ENCODE results near the gene HCK. TPM values are rescaled to one million over a fixed set of nuclear protein-coding genes. Genes with fewer than 3 reads are reported as not detected.
A peak's percentile ranks its signal among the peaks of the same experiment; 100 is the strongest.
"Not testable (repeated sequence)": the region's sequence is repeated elsewhere in the genome, so short reads cannot be mapped to it uniquely, and the experiment has no call there.

Gene HCK
- total RNA-seq, 1 donor from 2014 or later, result 6.0 TPM

GRCh38 chr20:32028647-32029372, 23.2 kb upstream of the HCK start:
- no peak for DNase-seq (ENCODE audit: low spot score)

GRCh38 chr20:32029561-32029960, 22.5 kb upstream of the HCK start:
- DNase-seq (ENCODE audit: low spot score), result no peak

DNA sequence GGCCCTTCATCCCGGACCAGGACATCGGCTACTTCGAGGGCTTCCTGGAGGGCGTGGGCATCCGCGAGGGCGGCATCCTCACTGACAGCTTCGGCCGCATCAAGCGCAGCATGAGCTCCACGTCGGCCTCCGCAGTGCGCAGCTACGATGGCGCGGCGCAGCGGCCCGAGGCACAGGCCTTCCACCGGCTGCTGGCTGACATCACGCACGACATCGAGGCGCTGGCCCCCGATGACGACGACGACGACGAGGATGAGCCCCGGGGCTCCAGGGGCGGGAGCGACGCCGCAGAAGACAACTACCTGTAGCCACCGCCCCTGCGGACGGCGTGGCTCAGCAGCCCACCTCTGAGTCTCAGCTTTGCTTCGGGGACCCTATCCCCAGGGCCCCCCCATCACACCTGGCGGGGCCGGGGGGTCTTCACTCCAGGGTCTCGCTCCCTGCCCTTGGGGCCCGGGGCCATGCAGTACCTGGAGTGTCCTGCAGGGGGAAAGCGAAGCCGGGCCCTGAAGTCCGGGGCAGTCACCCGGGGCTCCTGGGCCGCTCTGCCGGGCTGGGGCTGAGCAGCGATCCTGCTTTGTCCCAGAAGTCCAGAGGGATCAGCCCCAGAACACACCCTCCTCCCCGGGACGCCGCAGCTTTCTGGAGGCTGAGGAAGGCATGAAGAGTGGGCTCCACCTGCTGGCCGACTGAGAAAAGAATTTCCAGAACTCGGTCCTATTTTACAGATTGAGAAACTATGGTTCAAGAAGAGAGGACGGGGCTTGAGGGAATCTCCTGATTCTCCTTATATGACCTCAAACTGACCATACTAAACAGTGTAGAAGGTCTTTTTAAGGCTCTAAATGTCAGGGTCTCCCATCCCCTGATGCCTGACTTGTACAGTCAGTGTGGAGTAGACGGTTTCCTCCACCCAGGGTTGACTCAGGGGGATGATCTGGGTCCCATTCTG, 20.8 kb upstream of the HCK start:
- peak; percentile 83 for DNase-seq (ENCODE audit: low spot score)

DNA sequence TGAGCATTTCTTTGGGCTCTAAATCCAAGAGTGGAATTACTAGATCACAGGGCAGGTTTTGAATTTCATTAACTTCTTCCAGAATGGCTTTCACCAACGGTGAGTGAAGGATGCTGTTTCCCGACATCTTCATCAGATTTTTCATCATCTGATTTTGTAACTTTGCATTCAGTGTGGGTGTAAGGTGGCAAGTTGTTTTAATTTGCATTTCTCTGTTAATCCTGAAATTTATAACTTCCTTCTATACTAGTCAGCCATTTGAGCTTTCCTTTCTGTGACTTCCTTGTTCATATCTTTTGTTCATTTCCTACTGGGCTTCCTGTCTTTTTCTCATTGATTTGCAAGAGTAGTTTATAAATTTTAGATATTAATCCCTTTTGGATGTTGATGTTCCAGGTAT, 18.7 kb upstream of the HCK start:
- no peak for DNase-seq (ENCODE audit: low spot score)

- DNase-seq (ENCODE audit: low spot score), result not testable (repeated sequence)
These were observed 18.3 kb upstream of the HCK start for GRCh38 chr20:32033721-32034120.

DNA sequence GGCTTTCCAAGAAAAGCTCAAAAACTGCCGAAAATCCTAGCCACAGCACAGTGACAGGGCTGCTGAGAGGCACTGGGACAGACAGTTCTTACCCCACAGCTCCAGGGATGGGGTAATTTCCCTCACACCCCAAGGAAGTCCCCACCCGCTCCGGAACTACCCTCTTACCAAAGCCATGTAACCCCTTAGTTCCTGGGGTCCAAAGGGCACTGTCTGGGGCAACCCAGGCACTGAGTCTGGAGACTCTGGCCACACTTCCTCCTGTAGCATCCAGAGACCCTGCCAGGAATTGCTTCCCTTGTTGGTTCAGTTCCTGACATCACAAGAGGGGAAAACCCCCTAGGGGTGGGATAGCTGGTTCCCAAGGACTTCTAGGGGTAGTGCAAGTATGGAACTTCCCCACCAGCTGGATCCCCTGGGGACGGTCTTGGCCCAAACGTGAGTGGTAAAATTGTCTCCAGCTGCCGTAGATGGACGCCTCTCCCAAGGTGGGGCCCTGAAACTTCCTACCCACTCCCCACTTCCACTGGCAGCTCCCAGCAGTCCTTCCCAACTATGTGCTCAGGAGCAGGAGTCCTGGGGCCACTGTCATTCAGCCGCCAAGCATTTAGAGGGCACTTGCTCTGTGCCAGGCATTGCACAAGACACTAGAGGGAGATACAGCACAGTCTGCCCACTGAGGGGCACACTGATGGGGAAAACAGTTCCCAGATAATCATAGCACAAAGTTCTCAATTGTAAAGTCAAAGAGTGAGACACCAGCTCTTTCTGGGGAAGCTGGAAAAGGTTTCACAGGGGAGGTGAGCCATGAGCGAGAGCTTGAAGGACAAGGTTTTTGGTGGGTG, 17.2 kb upstream of the HCK start:
- no peak for DNase-seq (ENCODE audit: low spot score)

GRCh38 chr20:32035426-32035779, 16.6 kb upstream of the HCK start:
- no peak for DNase-seq (ENCODE audit: low spot score)

DNA sequence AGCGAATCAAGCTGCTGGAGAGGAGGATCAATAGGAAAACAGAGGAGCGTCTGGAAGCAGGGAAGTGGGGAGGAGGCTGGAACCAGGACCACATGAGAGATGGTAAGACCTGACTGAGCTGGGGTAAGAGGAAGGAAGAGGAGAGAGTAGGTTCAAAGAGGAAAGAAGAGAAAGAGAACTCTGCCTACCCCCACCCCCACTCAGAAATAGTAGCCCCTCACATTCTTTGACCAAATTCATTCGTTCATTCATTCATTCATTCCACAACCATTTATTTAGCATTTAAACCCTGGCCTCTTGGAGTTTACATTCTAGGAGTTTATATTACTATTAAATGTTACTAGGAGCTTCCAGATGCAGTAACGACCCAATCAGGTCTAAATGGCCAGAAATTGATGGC, 15.8 kb upstream of the HCK start:
- DNase-seq (ENCODE audit: low spot score), result no peak

DNA sequence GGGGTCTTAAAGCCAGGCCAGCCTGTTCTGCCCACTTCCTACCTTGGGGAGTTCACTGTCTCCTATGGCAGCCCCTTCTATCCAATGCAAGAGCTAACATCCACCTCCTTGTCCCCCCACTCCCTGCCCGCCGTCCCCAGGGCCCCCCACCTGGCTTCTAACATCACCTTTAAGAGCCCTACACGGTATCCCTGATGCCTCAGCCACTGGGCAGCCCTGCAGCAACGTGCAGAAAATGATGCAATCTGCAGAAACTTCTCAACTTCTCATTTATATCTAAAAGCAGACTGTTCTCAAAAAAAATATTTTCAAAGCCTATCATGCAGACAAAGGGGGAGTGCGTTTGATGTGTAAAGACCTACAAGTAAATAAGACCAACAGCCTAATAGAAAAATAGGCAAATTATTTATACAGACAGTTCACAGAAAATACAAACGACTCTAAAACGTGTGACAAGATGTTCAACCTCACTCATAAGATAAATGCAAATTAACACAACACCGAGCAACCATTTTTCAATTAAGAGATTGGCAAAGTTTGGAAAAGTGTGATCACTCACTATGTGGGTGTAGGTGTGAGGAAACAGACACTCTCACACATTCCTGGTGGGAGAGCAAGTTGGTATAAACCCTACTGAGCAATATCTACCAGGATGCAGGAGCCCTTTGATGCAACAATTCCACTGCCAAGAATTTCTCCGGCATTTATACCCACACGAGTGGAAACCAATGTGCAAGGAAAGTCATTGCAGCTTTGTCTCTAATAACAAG, 15.1 kb upstream of the HCK start:
- DNase-seq (ENCODE audit: low spot score), result no peak

DNA sequence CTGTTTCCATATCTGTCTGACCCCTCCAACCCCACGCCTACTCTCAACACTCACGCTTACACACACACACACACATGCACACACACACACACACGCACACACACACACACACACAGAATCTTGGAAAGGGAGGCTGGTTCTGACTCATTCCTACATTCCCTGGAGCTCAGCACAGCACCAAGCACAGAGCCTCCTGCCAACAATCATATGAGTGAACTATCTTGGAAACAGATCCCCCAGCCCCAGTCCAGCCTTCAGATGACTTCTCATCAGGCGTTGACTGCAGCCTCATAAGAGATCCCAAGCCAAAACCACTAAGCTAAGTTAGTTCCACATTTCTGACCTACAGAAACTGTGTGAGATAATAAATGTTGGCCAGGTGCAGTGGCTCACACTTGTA, 14.1 kb upstream of the HCK start:
- no peak for DNase-seq (ENCODE audit: low spot score)

DNA sequence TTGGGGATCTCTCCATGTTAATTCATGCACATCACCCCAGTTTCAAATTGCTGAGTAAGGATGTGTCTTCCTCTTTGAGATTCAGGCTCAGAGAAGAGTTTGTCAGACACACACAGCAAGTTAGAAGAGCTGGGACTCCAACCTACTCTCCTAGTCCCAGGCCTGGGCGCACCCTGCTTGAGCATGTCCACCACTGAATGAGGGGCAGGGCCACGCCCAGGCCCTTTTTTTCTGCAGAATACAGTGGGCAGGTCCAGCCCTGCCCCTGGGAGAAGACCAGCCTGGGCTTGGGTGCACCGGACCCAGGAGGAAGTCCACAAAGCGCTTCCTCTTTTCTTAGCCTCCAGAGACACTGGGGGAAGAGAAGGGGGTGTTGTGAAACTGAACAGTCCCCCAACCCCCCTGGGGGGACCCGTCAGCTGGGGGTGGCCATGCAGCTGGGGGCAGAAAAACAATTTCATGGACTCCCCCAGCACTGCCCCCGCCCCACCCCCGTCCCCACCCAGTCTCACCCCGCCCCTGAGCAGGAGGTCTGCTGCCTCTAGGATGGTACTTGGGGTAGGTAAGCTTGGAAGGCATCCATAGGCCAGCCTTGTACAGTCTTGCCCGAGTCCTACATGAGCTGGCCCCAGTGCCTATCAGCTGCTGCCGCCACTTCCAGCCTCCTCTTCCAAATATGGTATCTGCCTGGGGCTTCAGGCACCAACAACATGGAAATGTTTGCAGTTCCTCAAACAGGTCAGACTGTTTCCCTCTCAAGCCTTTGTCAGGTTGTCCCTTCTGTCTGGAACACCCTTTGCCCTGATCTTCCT, 11.7 kb upstream of the HCK start:
- no peak for DNase-seq (ENCODE audit: low spot score)

GRCh38 chr20:32045999-32046398, 6.0 kb upstream of the HCK start:
- no peak for DNase-seq (ENCODE audit: low spot score)

DNA sequence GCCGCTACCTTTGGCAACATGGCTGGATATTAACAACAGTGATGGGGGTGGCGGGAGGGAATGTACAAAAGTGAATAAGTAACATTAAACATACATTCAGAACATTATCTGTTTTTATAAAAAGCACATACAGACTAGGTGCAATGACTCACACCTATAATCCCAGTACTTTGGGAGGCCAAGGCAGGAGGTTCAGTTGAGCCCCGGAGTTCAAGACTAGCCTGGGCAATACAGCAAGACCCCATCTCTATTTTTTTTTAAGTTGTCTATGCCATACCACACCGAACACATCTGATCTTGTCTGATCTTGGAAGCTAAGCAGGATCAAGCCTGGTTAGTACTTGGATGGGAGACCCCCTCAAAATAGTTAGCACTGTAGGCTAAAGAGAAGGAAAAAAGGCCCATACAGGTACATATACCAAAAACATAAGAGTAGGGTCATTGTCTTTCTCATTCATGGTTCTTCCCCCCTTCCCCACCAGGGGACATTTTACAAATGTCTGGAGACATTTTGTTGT, 1.7 kb upstream of the HCK start:
- DNase-seq (ENCODE audit: low spot score), result no peak

DNA sequence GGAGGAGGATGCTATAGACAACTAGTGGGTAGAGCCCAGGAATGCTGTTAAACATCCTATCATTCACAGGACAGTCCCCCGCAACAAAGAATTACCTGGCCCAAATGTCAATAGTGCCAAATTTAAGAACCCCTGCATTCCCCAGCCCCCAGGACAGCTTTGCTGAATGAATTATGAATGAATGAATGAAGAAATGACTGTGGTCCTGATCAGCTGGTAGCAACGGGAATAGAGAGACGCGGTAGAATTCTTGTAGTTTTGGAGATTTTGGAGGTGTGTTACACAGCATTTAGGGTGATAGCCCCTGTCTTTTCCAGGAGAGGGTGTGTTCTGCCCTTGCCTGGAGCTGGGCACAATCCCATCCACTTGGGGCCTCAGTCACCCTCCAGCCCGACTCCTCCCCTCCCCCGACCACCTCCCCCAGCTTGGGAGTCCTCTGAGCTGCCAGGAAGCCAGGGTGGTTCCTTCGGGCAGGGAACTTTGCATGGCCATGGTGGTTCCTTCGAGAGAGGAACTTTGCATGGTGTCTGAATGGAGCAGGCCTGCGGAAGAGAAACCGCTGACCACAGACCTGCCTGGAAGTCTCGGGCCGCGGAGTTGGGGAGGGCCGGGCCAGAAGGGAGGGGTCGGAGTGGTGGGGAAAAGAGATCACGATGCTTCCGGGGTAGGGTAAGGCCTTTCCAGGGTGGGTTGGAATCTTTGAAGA, 1.0 kb upstream of the HCK start:
- peak; percentile 45 for DNase-seq (ENCODE audit: low spot score)

GRCh38 chr20:32051720-32052089, 337 bp upstream of the HCK start:
- no peak for DNase-seq (ENCODE audit: low spot score)

GRCh38 chr20:32052778-32053362, 828 bp downstream of the HCK start:
- DNase-seq (ENCODE audit: low spot score), result no peak

DNA sequence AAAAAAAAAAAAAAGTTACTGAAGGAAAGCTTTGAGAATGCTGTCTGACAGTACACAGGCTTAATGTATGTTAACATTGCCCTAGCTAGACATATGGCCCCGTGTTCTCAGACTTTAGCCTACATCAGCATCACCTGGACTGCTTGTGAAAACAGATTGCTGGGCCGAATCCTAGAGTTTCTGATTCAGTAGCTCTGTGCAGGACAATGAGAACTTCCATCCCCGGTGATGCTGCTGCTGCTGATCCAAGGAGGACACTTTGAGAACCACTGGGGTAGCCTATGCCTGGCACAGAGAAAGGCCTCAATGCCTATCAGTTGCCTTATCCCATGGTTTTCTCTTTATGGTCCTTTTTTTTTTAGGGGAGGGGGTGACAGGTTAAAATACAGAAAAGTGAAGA, 1.6 kb downstream of the HCK start:
- DNase-seq (ENCODE audit: low spot score), result no peak

DNA sequence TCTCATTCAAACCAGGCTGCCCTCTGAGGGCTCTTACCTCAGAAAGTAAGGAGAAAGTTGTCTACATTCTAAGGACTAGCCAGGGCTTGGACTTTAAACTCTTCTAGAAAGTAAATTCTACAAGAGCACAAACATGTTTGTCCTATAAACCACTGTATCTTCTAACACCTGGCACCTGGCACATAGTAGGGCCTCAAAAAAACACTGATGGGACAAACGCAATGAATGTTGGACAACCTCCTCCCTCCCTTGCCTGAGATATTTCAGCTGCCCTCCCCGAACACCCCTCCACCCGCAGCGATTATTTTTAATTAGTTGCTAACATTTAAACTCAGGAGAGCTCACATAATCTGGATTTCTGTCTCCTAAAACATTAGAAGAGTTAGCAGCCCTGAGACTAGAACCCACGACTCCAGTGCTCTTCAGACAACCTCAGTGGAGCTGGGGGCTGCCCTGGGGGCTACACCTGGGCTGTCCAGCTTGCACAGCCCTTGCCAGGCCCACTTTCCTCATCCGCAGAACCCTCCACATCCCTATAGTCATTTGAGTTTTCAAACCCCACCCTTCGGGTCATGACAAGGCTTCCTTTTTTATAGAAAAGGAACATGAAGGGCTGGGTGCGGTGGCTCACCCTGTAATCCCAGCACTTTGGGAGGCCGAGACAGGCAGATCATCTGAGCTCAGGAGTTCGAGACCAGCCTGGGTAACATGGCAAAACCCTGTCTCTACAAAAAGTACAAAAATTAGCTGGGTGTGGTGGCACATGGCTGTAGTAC, 4.9 kb downstream of the HCK start:
- DNase-seq (ENCODE audit: low spot score), result no peak
